ENCODE data around the gene WFS1. TPM values are rescaled to one million over a fixed set of nuclear protein-coding genes. Genes with fewer than 3 reads are reported as not detected.

The WFS1 gene
- total RNA-seq = 3.8 TPM
- polyA plus RNA-seq = 1 to 10 TPM; 2.5 to 4.2 (median 3.4) TPM

- DNase-seq = peak; percentile 95 to 99 (median 95)
- Histone ChIP-seq H3K4me1 (ENCODE audit: control insufficient read depth, insufficient read depth, low read length, poor library complexity, severe bottlenecking) (peaks cover 14% of the 10 kb centered on the region), H3K36me3 (ENCODE audit: control insufficient read depth, insufficient read depth, low read length) (no peaks in the 10 kb centered on the region), H3K9me3 (ENCODE audit: control insufficient read depth in 2 of 2, low read length in 2 of 2) (no peaks in the 10 kb centered on the region), H3K4me3 (ENCODE audit: low read depth, low read length) (peak within 1 kb of the TSS; percentile 69), H3K27me3 (ENCODE audit: control insufficient read depth, insufficient read depth, low read length) (peaks cover 5% of the 10 kb centered on the region), H3K27ac (ENCODE audit: insufficient read depth, low read length, poor library complexity, severe bottlenecking) (peak within 1 kb of the TSS; percentile 5)
- Mint-ChIP-seq H3K27ac (peak within 1 kb of the TSS; percentile 75 to 95 (median 88)), H3K27me3 (peaks cover 15% of the 10 kb centered on the region), H3K36me3 (no peaks in the 10 kb centered on the region), H3K4me1 (peaks cover 0 to 32% (median 16%) of the 10 kb centered on the region in 4 donors), H3K4me3 (peak within 1 kb of the TSS; percentile 89 to 91 (median 91)), H3K9me3 (peaks cover 0 to 1% (median 0%) of the 10 kb centered on the region in 7 donors)
- peak; percentile 100 for ATAC-seq (ENCODE audit: low read depth in 2 of 2)
These were observed at the start of gene WFS1 for GRCh38 chr4:6269616-6270511. TSS of gene WFS1 (plus strand) at chr4:6269850. CDS start at chr4:6277456, 7,606 bp downstream.

GRCh38 chr4:6221301-6221850 lies 48.3 kb upstream of the WFS1 start:
- DNase-seq = no peak
- Mint-ChIP-seq H3K4me3 (peak overlapping the region in 1 of 4 donors; percentile 19), H3K27ac (no peak overlapping the region), H3K4me1 (peaks cover 0 to 7% (median 4%) of the 10 kb centered on the region in 4 donors), H3K27me3 (peaks cover 49% of the 10 kb centered on the region), H3K36me3 (no peaks in the 10 kb centered on the region), H3K9me3 (peaks cover 0 to 10% (median 3%) of the 10 kb centered on the region in 7 donors)
- Histone ChIP-seq H3K36me3 (ENCODE audit: control insufficient read depth, insufficient read depth, low read length) (no peaks in the 10 kb centered on the region), H3K27me3 (ENCODE audit: control insufficient read depth, insufficient read depth, low read length) (peaks cover 35% of the 10 kb centered on the region), H3K4me1 (ENCODE audit: control insufficient read depth, insufficient read depth, low read length, poor library complexity, severe bottlenecking) (peaks cover 4% of the 10 kb centered on the region), H3K9me3 (ENCODE audit: control insufficient read depth in 2 of 2, low read length in 2 of 2) (peaks cover 3 to 6% of the 10 kb centered on the region in 2 experiments), H3K4me3 (ENCODE audit: low read depth, low read length) (peak overlapping the region; percentile 44), H3K27ac (ENCODE audit: insufficient read depth, low read length, poor library complexity, severe bottlenecking) (no peak overlapping the region)
- ATAC-seq (ENCODE audit: low read depth in 2 of 2) = no peak

GRCh38 chr4:6221851-6222760 lies 47.5 kb upstream of the WFS1 start:
- H3K4me1 ChIP-seq (ENCODE audit: control insufficient read depth, insufficient read depth, low read length, poor library complexity, severe bottlenecking) = peaks cover 4% of the 10 kb centered on the region
- H3K27me3 ChIP-seq (ENCODE audit: control insufficient read depth, insufficient read depth, low read length) = peaks cover 35% of the 10 kb centered on the region
- Mint-ChIP-seq H3K4me1 (peaks cover 0 to 7% (median 4%) of the 10 kb centered on the region in 4 donors), H3K27ac (no peak overlapping the region), H3K27me3 (peaks cover 49% of the 10 kb centered on the region), H3K4me3 (no peak overlapping the region), H3K36me3 (no peaks in the 10 kb centered on the region), H3K9me3 (peaks cover 0 to 10% (median 1%) of the 10 kb centered on the region in 7 donors)
- H3K9me3 ChIP-seq (ENCODE audit: control insufficient read depth in 2 of 2, low read length in 2 of 2) = peaks cover 3 to 6% of the 10 kb centered on the region in 2 experiments
- H3K4me3 ChIP-seq (ENCODE audit: low read depth, low read length) = peak overlapping the region; percentile 44
- no peak overlapping the region for H3K27ac ChIP-seq (ENCODE audit: insufficient read depth, low read length, poor library complexity, severe bottlenecking)
- H3K36me3 ChIP-seq (ENCODE audit: control insufficient read depth, insufficient read depth, low read length) = no peaks in the 10 kb centered on the region
- DNase-seq (peak; percentile 12 to 25 (median 21)), ATAC-seq (ENCODE audit: low read depth in 2 of 2) (peak; percentile 60 to 61)

GRCh38 chr4:6222761-6223292 lies 46.8 kb upstream of the WFS1 start:
- Mint-ChIP-seq H3K4me1 (peaks cover 0 to 7% (median 3%) of the 10 kb centered on the region in 4 donors), H3K27ac (no peak overlapping the region), H3K36me3 (no peaks in the 10 kb centered on the region), H3K27me3 (peaks cover 48% of the 10 kb centered on the region), H3K4me3 (no peak overlapping the region), H3K9me3 (peaks cover 0 to 10% (median 1%) of the 10 kb centered on the region in 7 donors)
- Histone ChIP-seq H3K36me3 (ENCODE audit: control insufficient read depth, insufficient read depth, low read length) (no peaks in the 10 kb centered on the region), H3K27ac (ENCODE audit: insufficient read depth, low read length, poor library complexity, severe bottlenecking) (no peak overlapping the region), H3K27me3 (ENCODE audit: control insufficient read depth, insufficient read depth, low read length) (peaks cover 30% of the 10 kb centered on the region), H3K4me3 (ENCODE audit: low read depth, low read length) (no peak overlapping the region), H3K9me3 (ENCODE audit: control insufficient read depth in 2 of 2, low read length in 2 of 2) (peaks cover 3 to 6% of the 10 kb centered on the region in 2 experiments), H3K4me1 (ENCODE audit: control insufficient read depth, insufficient read depth, low read length, poor library complexity, severe bottlenecking) (peaks cover 4% of the 10 kb centered on the region)
- ATAC-seq (ENCODE audit: low read depth in 2 of 2) = no peak
- peak in 1 of 3 donors; percentile 10 for DNase-seq

GRCh38 chr4:6224735-6225134 lies 44.9 kb upstream of the WFS1 start:
- DNase-seq (no peak), ATAC-seq (ENCODE audit: low read depth in 2 of 2) (no peak)
- peaks cover 3 to 6% of the 10 kb centered on the region in 2 experiments for H3K9me3 ChIP-seq (ENCODE audit: control insufficient read depth in 2 of 2, low read length in 2 of 2)
- H3K4me1 Mint-ChIP-seq = peaks cover 0 to 7% (median under 1%) of the 10 kb centered on the region in 4 donors
- H3K27me3 ChIP-seq (ENCODE audit: control insufficient read depth, insufficient read depth, low read length) = peaks cover 25% of the 10 kb centered on the region
- H3K4me1 ChIP-seq (ENCODE audit: control insufficient read depth, insufficient read depth, low read length, poor library complexity, severe bottlenecking) = peaks cover 4% of the 10 kb centered on the region
- no peak overlapping the region for H3K4me3 ChIP-seq (ENCODE audit: low read depth, low read length)
- no peak overlapping the region for H3K27ac ChIP-seq (ENCODE audit: insufficient read depth, low read length, poor library complexity, severe bottlenecking)
- H3K36me3 ChIP-seq (ENCODE audit: control insufficient read depth, insufficient read depth, low read length) = no peaks in the 10 kb centered on the region
- H3K27me3 Mint-ChIP-seq = peaks cover 34% of the 10 kb centered on the region
- no peaks in the 10 kb centered on the region for H3K36me3 Mint-ChIP-seq
- H3K27ac Mint-ChIP-seq = no peak overlapping the region
- H3K9me3 Mint-ChIP-seq = peaks cover 0 to 10% (median 1%) of the 10 kb centered on the region in 7 donors
- H3K4me3 Mint-ChIP-seq = no peak overlapping the region

- peaks cover 4% of the 10 kb centered on the region for H3K4me1 ChIP-seq (ENCODE audit: control insufficient read depth, insufficient read depth, low read length, poor library complexity, severe bottlenecking)
- H3K9me3 Mint-ChIP-seq = peaks cover 0 to 10% (median 1%) of the 10 kb centered on the region in 7 donors
- peaks cover 23% of the 10 kb centered on the region for H3K27me3 ChIP-seq (ENCODE audit: control insufficient read depth, insufficient read depth, low read length)
- no peak overlapping the region for H3K4me3 ChIP-seq (ENCODE audit: low read depth, low read length)
- H3K36me3 ChIP-seq (ENCODE audit: control insufficient read depth, insufficient read depth, low read length) = no peaks in the 10 kb centered on the region
- H3K4me1 Mint-ChIP-seq = peaks cover 0 to 7% (median under 1%) of the 10 kb centered on the region in 4 donors
- H3K36me3 Mint-ChIP-seq = no peaks in the 10 kb centered on the region
- peak in 2 of 3 donors; percentile 11 to 21 for DNase-seq
- peaks cover 3 to 6% of the 10 kb centered on the region in 2 experiments for H3K9me3 ChIP-seq (ENCODE audit: control insufficient read depth in 2 of 2, low read length in 2 of 2)
- ATAC-seq (ENCODE audit: low read depth in 2 of 2) = no peak
- no peak overlapping the region for H3K4me3 Mint-ChIP-seq
- peaks cover 30% of the 10 kb centered on the region for H3K27me3 Mint-ChIP-seq
- H3K27ac ChIP-seq (ENCODE audit: insufficient read depth, low read length, poor library complexity, severe bottlenecking) = no peak overlapping the region
- H3K27ac Mint-ChIP-seq = no peak overlapping the region
These were observed 44.2 kb upstream of the WFS1 start for GRCh38 chr4:6225469-6225868.

- Histone ChIP-seq H3K4me3 (ENCODE audit: low read depth, low read length) (no peak overlapping the region), H3K27me3 (ENCODE audit: control insufficient read depth, insufficient read depth, low read length) (peaks cover 14% of the 10 kb centered on the region), H3K27ac (ENCODE audit: insufficient read depth, low read length, poor library complexity, severe bottlenecking) (no peak overlapping the region), H3K9me3 (ENCODE audit: control insufficient read depth in 2 of 2, low read length in 2 of 2) (peaks cover 3 to 6% of the 10 kb centered on the region in 2 experiments), H3K4me1 (ENCODE audit: control insufficient read depth, insufficient read depth, low read length, poor library complexity, severe bottlenecking) (peaks cover 1% of the 10 kb centered on the region), H3K36me3 (ENCODE audit: control insufficient read depth, insufficient read depth, low read length) (no peaks in the 10 kb centered on the region)
- ATAC-seq (ENCODE audit: low read depth in 2 of 2) (no peak), DNase-seq (no peak)
- Mint-ChIP-seq H3K4me1 (peaks cover 0 to 2% (median under 1%) of the 10 kb centered on the region in 4 donors), H3K9me3 (peaks cover 0 to 4% (median 1%) of the 10 kb centered on the region in 7 donors), H3K4me3 (no peak overlapping the region), H3K27ac (no peak overlapping the region), H3K36me3 (no peaks in the 10 kb centered on the region), H3K27me3 (peaks cover 24% of the 10 kb centered on the region)
These were observed 43.1 kb upstream of the WFS1 start for GRCh38 chr4:6226506-6226905.

Measured in CD4-positive, CD25-positive, alpha-beta regulatory T cell (primary cell).